K562 (cell line): ENCODE measurements around the gene CYTH4. TPM values are rescaled to one million over a fixed set of nuclear protein-coding genes. Genes with fewer than 3 reads are reported as not detected.

ENCODE experiments used
- ATAC-seq: fragments of 200-7000 bp; cut with Tn5 transposase; 3 replicates; pipeline ENCODE4 v1.9.1; 2020; ENCODE audit warnings: moderate library complexity
- BruUV-seq: library from RNA; stranded (reverse); fragments of 400-500 nt; replicated peaks from 2 replicates; lab custom pipeline; 2021; lab: Mats Ljungman, UMichigan
- CTCF ChIA-PET: fragments of 300-600 bp; formaldehyde crosslinking; extraction: SDS; loops from one replicate; lab custom pipeline; 2021; ENCODE audit warnings: low intra/inter-chr PET ratio; lab: Yijun Ruan, JAX
- POLR2A ChIA-PET: fragments of 300-600, 350-650 bp; sonication (Branson Sonifier 250); formaldehyde crosslinking; extraction: SDS; loops from one replicate; lab custom pipeline; 2021; ENCODE audit warnings: antibody characterized with exemption, inconsistent platforms; lab: Yijun Ruan, JAX
- DNase-seq, 4 experiments: peaks; one replicate each; pipeline versions ENCODE4 v3.0.0 to v3.0.0-alpha.2; 2011 to 2018; ENCODE audit warnings: low spot score in 3 of 4, mixed read lengths in 3 of 4; ENCODE audit errors: extremely low read depth in 1 of 4
- FAIRE-seq: peaks from 2 replicates; lab custom pipeline; 2011; peaks lifted over from hg19 to GRCh38; lab: Jason Lieb, UNC
- H2AFZ ChIP-seq: 2 replicates; pipeline ENCODE4 v1.6.0; 2011; ENCODE audit warnings: low read depth, low read length, control low read depth, inconsistent platforms
- H3K27ac ChIP-seq: fragments of 200-600 bp; 3 replicates; pipeline ENCODE4 v1.8.0; 2011; ENCODE audit warnings: low read depth, mild to moderate bottlenecking, control low read depth, inconsistent platforms, low read length, moderate library complexity, mixed read lengths; ENCODE audit errors: extremely low read depth
- H3K27me3 ChIP-seq, 2 experiments: fragments of 300-600 bp in 1 of 2; 2 replicates in 1 of 2; 3 replicates in 1 of 2; pipeline versions ENCODE4 v1.6.0 to v1.8.0; 2011; ENCODE audit warnings: inconsistent platforms in 2 of 2, low read length in 2 of 2, mild to moderate bottlenecking in 1 of 2, mixed read lengths in 1 of 2, moderate library complexity in 1 of 2; ENCODE audit not compliant: control insufficient read depth in 2 of 2, insufficient read depth in 2 of 2
- H3K36me3 ChIP-seq: fragments of 300-600 bp; 3 replicates; pipeline ENCODE4 v1.8.0; 2011; ENCODE audit warnings: mild to moderate bottlenecking, low read length, inconsistent platforms; ENCODE audit not compliant: control insufficient read depth, insufficient read depth
- H3K4me1 ChIP-seq, 2 experiments: fragments of 200-600 bp in 1 of 2; replicated peaks in 1 of 2; 2 replicates in 1 of 2; 3 replicates in 1 of 2; pipeline versions ENCODE4 v1.5.1 to v1.8.0; 2011; ENCODE audit warnings: inconsistent platforms in 2 of 2, low read length in 2 of 2, mild to moderate bottlenecking in 1 of 2, mixed read lengths in 1 of 2, moderate library complexity in 1 of 2; ENCODE audit not compliant: control insufficient read depth in 2 of 2, insufficient read depth in 2 of 2
- H3K4me2 ChIP-seq: 2 replicates; pipeline ENCODE4 v1.6.1; 2011; ENCODE audit warnings: low read length, control low read depth, inconsistent platforms, mixed read lengths; ENCODE audit not compliant: insufficient read depth
- H3K4me3 ChIP-seq: fragments of 200-600 bp; sonication (generic), shearing (Covaris generic); 2 replicates; pipeline ENCODE4 v1.5.1; 2016; ENCODE audit warnings: control low read depth, inconsistent platforms
- H3K79me2 ChIP-seq: fragments of 200-600 bp; 3 replicates; pipeline ENCODE4 v1.8.0; 2011; ENCODE audit warnings: low read length, inconsistent platforms; ENCODE audit not compliant: control insufficient read depth, insufficient read depth
- H3K9ac ChIP-seq, 2 experiments: 2 replicates each; pipeline versions ENCODE4 v1.6.0 to v1.6.1; 2011; ENCODE audit warnings: low read depth in 2 of 2, low read length in 2 of 2, control low read depth in 1 of 2, inconsistent platforms in 1 of 2, mild to moderate bottlenecking in 1 of 2, mixed read lengths in 1 of 2; ENCODE audit not compliant: insufficient read depth in 1 of 2
- H3K9me1 ChIP-seq: one replicate; pipeline ENCODE4 v1.6.0; 2011; ENCODE audit warnings: inconsistent platforms, mild to moderate bottlenecking, low read length, moderate library complexity; ENCODE audit not compliant: control insufficient read depth, insufficient read depth
- H3K9me3 ChIP-seq: replicated peaks from 2 replicates; pipeline ENCODE4 v1.5.1; 2011; ENCODE audit warnings: low read depth, low read length, inconsistent platforms; ENCODE audit not compliant: control insufficient read depth, insufficient read depth
- H4K20me1 ChIP-seq: replicated peaks from 2 replicates; pipeline ENCODE4 v1.6.1; 2011; ENCODE audit warnings: low read length, inconsistent platforms, mixed read lengths; ENCODE audit not compliant: control insufficient read depth, insufficient read depth
- BMI1 ChIP-seq: fragments of 150-350 bp; IDR thresholded peaks from 2 replicates; pipeline ENCODE4 v1.6.1; 2014; ENCODE audit warnings: low read length
- CEBPB ChIP-seq: fragments of 450-650 bp; IDR thresholded peaks from 2 replicates; pipeline ENCODE4 v1.6.1; 2016; ENCODE audit warnings: missing genetic modification characterization, missing compliant biosample characterization
- CEBPG ChIP-seq, 3 experiments: fragments of 200-800 bp in 1 of 3; sonication (Bioruptor generic) in 1 of 3; sonication (generic) in 1 of 3; formaldehyde crosslinking in 1 of 3; IDR thresholded peaks in 2 of 3; conservative IDR thresholded peaks in 1 of 3; 2 replicates each; pipeline versions ENCODE4 v1.6.1 to v1.8.0; 2016 to 2022; ENCODE audit warnings: missing compliant biosample characterization in 2 of 3, missing genetic modification characterization in 2 of 3, mild to moderate bottlenecking in 1 of 3, missing genetic modification reagents in 1 of 3
- EGR1 ChIP-seq: fragments of 450-650 bp; conservative IDR thresholded peaks from 2 replicates; pipeline ENCODE4 v1.6.1; 2017; ENCODE audit warnings: mild to moderate bottlenecking
- NFYB ChIP-seq: IDR thresholded peaks from 2 replicates; pipeline ENCODE4 v1.6.1; 2011; ENCODE audit warnings: mild to moderate bottlenecking, moderate library complexity; ENCODE audit not compliant: insufficient read length; ENCODE audit errors: extremely low read depth
- NRF1 ChIP-seq, 2 experiments: fragments of 450-650 bp; IDR thresholded peaks in 1 of 2; conservative IDR thresholded peaks in 1 of 2; 2 replicates each; pipeline ENCODE4 v1.6.1; 2014; ENCODE audit warnings: mild to moderate bottlenecking in 2 of 2
- RFX1 ChIP-seq: fragments of 450-650 bp; IDR thresholded peaks from 2 replicates; pipeline ENCODE4 v1.6.1; 2016; ENCODE audit warnings: mild to moderate bottlenecking, moderate library complexity
- SNRNP70 ChIP-seq: fragments of 200-400 bp; formaldehyde crosslinking; optimal IDR thresholded peaks from 2 replicates; pipeline ENCODE3; 2017; ENCODE audit warnings: low read depth, low read length
- ZNF398 ChIP-seq: fragments of 250-450 bp; sonication (Bioruptor Pico); IDR thresholded peaks from 2 replicates; pipeline ENCODE4 v1.8.0; 2021; ENCODE audit warnings: moderate library complexity, mild to moderate bottlenecking, inconsistent platforms
- WGBS: fragments of 100-300 bp; shearing (Covaris generic); methylation state at CpG from one replicate; pipeline ENCODE4 v1.1.6; 2016; ENCODE audit warnings: low coverage, mixed read lengths; ENCODE audit not compliant: insufficient coverage; ENCODE audit errors: missing lambda C conversion rate; 5-methylcytosine and 5-hydroxymethylcytosine counted together
- in situ Hi-C: fragments of 300-500 bp; cut with MboI; formaldehyde crosslinking; loops from 4 replicates; pipeline ENCODE4 v1.15.0; 2018; ENCODE audit warnings: inconsistent platforms, mixed read lengths
- intact Hi-C: fragments of 100-400 bp; cut with micrococcal nuclease; formaldehyde crosslinking; loops from 2 replicates; pipeline ENCODE4 v1.14.2; 2022
- polyA plus RNA-seq, 8 experiments: library from polyadenylated mRNA; depleted of rRNA in 4 of 8; stranded (reverse) in 5 of 8; unstranded in 3 of 8; fragments of >200 nt; fragmentation: Nextera tagmentation in 2 of 8; fragmentation: Illumina TruSeq in 1 of 8; extraction: Ambion mirVana in 2 of 8; extraction: Trizol in 1 of 8; gene quantifications; 2 replicates each; pipeline versions ENCODE4 v1.2.1 to v1.2.3, GENCODE V29; 2011 to 2014; ENCODE audit warnings: inconsistent platforms in 1 of 8, missing spikeins in 1 of 8
- total RNA-seq, 7 experiments: library from RNA; depleted of rRNA in 6 of 7; stranded (reverse); fragments of >200 nt in 6 of 7; fragmentation: Illumina TruSeq in 2 of 7; extraction: Trizol in 2 of 7; gene quantifications; 2 replicates each; pipeline versions ENCODE4 v1.2.1 to v1.2.3, GENCODE V29; 2011 to 2021; ENCODE audit warnings: low replicate concordance in 1 of 7
- TF ChIP-seq, protein P1 (sequence below), 3 experiments: IDR thresholded peaks in 2 of 3; conservative IDR thresholded peaks in 1 of 3; 2 replicates each; pipeline ENCODE4 v1.5.1; 2011 to 2012; ENCODE audit warnings: low read length in 3 of 3, mild to moderate bottlenecking in 3 of 3, control low read depth in 2 of 3, improper control_type of control experiment in 1 of 3, inconsistent platforms in 1 of 3, low read depth in 1 of 3, mixed read lengths in 1 of 3, moderate library complexity in 1 of 3; ENCODE audit not compliant: insufficient read depth in 2 of 3
- TF ChIP-seq, protein P2 (sequence below): fragments of 450-650 bp; IDR thresholded peaks from 2 replicates; pipeline ENCODE4 v1.6.1; 2016

Gene CYTH4
- total and polyA plus RNA-seq, 9 of the 15 experiments (the other 6 are each of a cell fraction or from before 2014, with no cell fraction given) = 0.03 to 2.0 (median 0.61) TPM; not detected in 1

DNA sequence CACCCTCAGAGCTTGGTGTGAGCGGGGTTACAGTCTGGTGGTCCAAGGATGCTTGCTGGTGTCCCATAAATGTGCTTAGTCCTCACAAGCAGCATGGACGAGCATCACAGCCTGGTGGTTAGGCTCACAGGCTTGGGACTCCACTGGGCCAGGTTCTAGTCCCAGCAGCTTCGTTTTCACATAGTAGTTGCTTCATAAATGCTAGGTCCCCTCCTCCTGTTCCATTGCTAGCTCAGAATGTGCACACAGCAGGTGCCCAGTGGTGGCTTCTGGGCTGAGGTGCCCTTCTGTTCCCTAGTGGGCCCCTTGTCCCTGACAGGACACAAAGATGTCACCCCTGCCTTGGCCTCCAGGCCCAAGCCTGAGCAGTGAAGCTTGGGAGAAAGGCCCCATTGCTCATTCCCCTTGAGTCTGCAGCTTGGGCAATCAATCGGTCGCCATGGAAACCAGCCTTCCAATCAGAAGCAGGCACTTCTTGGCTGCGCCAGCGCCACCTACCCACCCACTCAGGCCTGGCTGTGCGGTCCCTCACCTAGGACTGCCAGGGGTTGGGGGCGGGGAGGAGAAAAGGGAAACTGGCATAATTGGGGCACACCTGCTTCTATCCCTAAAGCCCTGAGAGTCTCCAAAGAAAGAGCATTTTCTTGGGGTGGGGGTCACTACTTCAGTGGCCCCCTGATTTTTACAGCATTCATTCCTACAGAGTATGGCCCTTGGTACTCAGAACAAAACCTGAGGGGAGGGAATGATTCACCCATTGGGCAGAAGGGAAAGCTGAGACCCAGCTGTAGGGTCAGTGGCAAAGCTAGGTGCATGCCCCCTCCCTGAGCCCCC, 48.1 kb downstream of the CYTH4 start:
- Histone ChIP-seq H3K9ac (no peak overlapping the region), H3K27me3 (peaks cover 14 to 34% of the 10 kb centered on the region in 2 experiments; a peak in 3 of 5 replicates), H3K9me3 (no peaks in the 10 kb centered on the region), H3K4me2 (no peak overlapping the region), H3K27ac (no peak overlapping the region), H3K79me2 (no peaks in the 10 kb centered on the region), H3K36me3 (no peaks in the 10 kb centered on the region), H3K4me1 (peaks cover 0 to 15% of the 10 kb centered on the region in 2 experiments; a peak in 2 of 5 replicates), H4K20me1 (no peaks in the 10 kb centered on the region; the same call in 1 of the 2 replicates), H3K9me1 (no peaks in the 10 kb centered on the region), H3K4me3 (no peak overlapping the region), H2AFZ (no peak overlapping the region)
- DNase-seq (peak; percentile 72 to 82 (median 80)), FAIRE-seq (peak; percentile 51), ATAC-seq (peak; percentile 94)
- in situ Hi-C loops = no loop called here
- POLR2A ChIA-PET = no interaction called here
- BruUV-seq = no TSS peak
- CTCF ChIA-PET = no interaction called here
- 1% methylated on average over 9 of the region's 9 CpGs for WGBS
- intact Hi-C loops = no loop called here
- TF ChIP-seq CEBPB (tag) = peak; percentile 66
- TF ChIP-seq BMI1 = peak; percentile 58; the same call in 1 of the 2 replicates
- TF ChIP-seq RFX1 = peak; percentile 93
- TF ChIP-seq CEBPG (CRISPR knock-in tag; IDR thresholded peaks at IDR 0.05) = peak; percentile 59
- no peak for TF ChIP-seq CEBPG (tag; conservative IDR thresholded peaks at IDR 0.05 in 1 of 2, IDR thresholded peaks at IDR 0.05 in 1 of 2)
- TF ChIP-seq NRF1 (conservative IDR thresholded peaks at IDR 0.05 in 1 of 2, IDR thresholded peaks at IDR 0.05 in 1 of 2) = peak; percentile 54 to 66
- peak; percentile 32 for TF ChIP-seq EGR1
- TF ChIP-seq ZNF398 (CRISPR knock-in tag) = no peak
- peak; percentile 76 for TF ChIP-seq NFYB
- TF ChIP-seq, protein P1, sequence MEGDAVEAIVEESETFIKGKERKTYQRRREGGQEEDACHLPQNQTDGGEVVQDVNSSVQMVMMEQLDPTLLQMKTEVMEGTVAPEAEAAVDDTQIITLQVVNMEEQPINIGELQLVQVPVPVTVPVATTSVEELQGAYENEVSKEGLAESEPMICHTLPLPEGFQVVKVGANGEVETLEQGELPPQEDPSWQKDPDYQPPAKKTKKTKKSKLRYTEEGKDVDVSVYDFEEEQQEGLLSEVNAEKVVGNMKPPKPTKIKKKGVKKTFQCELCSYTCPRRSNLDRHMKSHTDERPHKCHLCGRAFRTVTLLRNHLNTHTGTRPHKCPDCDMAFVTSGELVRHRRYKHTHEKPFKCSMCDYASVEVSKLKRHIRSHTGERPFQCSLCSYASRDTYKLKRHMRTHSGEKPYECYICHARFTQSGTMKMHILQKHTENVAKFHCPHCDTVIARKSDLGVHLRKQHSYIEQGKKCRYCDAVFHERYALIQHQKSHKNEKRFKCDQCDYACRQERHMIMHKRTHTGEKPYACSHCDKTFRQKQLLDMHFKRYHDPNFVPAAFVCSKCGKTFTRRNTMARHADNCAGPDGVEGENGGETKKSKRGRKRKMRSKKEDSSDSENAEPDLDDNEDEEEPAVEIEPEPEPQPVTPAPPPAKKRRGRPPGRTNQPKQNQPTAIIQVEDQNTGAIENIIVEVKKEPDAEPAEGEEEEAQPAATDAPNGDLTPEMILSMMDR (IDR thresholded peaks at IDR 0.05 in 2 of 3, conservative IDR thresholded peaks at IDR 0.05 in 1 of 3; ENCODE audit: insufficient read depth in 2 of 3, low read depth in 1 of 3, low read length in 3 of 3) = peak; percentile 34 to 45 (median 40); a peak in 5 of 6 replicates
- no peak for TF ChIP-seq SNRNP70
- TF ChIP-seq, protein P2, sequence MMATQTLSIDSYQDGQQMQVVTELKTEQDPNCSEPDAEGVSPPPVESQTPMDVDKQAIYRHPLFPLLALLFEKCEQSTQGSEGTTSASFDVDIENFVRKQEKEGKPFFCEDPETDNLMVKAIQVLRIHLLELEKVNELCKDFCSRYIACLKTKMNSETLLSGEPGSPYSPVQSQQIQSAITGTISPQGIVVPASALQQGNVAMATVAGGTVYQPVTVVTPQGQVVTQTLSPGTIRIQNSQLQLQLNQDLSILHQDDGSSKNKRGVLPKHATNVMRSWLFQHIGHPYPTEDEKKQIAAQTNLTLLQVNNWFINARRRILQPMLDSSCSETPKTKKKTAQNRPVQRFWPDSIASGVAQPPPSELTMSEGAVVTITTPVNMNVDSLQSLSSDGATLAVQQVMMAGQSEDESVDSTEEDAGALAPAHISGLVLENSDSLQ = peak; percentile 36; the same call in 1 of the 2 replicates
